Measurements from ENCODE around the gene TIAM2. TPM values are rescaled to one million over a fixed set of nuclear protein-coding genes. Genes with fewer than 3 reads are reported as not detected.
A peak's percentile ranks its signal among the peaks of the same experiment; 100 is the strongest.
"Not testable (repeated sequence)": the region's sequence is repeated elsewhere in the genome, so short reads cannot be mapped to it uniquely, and the experiment has no call there.

TIAM2 gene
- total and polyA plus RNA-seq, 7 experiments from 2014 or later: 0.66 to 11.6 (median 6.0) TPM

- peaks cover 0 to 2% (median 0%) of the 10 kb centered on the region in 5 donors for H3K36me3 Mint-ChIP-seq
- no peak overlapping the region for H3K4me3 Mint-ChIP-seq
- H3K27me3 Mint-ChIP-seq: peaks cover 0 to 14% (median 0%) of the 10 kb centered on the region in 5 donors
- ChIA-PET CTCF (no interaction called here), POLR2A (no interaction called here)
- Histone ChIP-seq H3K27me3 (ENCODE audit: control insufficient read depth in 2 of 2, insufficient read depth in 2 of 2, low read length in 2 of 2) (no peaks in the 10 kb centered on the region), H3K4me1 (ENCODE audit: control insufficient read depth in 2 of 2, insufficient read depth in 2 of 2, low read length in 2 of 2) (no peaks in the 10 kb centered on the region), H3K4me3 (ENCODE audit: low read length) (no peak overlapping the region), H3K36me3 (ENCODE audit: control insufficient read depth in 2 of 3, insufficient read depth in 3 of 3, low read length in 3 of 3) (no peaks in the 10 kb centered on the region), H3K27ac (ENCODE audit: low read depth, low read length) (no peak overlapping the region), H3K9me3 (ENCODE audit: control insufficient read depth in 2 of 3, low read length in 3 of 3) (no peaks in the 10 kb centered on the region)
- no peak overlapping the region for H3K27ac Mint-ChIP-seq
- H3K9me3 Mint-ChIP-seq: no peaks in the 10 kb centered on the region
- ATAC-seq: no peak
- intact Hi-C loops (cut with micrococcal nuclease): no loop called here
- peaks cover 0 to 5% (median 0%) of the 10 kb centered on the region in 7 donors for H3K4me1 Mint-ChIP-seq
- DNase-seq: no peak
These were observed 120.9 kb downstream of the TIAM2 start for GRCh38 chr6:155115893-155116570.

- Mint-ChIP-seq H3K9me3 (no peaks in the 10 kb centered on the region), H3K27ac (no peak overlapping the region), H3K27me3 (peaks cover 0 to 14% (median 0%) of the 10 kb centered on the region in 5 donors), H3K4me1 (peaks cover 0 to 7% (median 0%) of the 10 kb centered on the region in 7 donors), H3K4me3 (no peak overlapping the region), H3K36me3 (peaks cover 0 to 2% (median 0%) of the 10 kb centered on the region in 5 donors)
- Histone ChIP-seq H3K4me1 (ENCODE audit: control insufficient read depth in 2 of 2, insufficient read depth in 2 of 2, low read length in 2 of 2) (no peaks in the 10 kb centered on the region), H3K27me3 (ENCODE audit: control insufficient read depth in 2 of 2, insufficient read depth in 2 of 2, low read length in 2 of 2) (no peaks in the 10 kb centered on the region), H3K36me3 (ENCODE audit: control insufficient read depth in 2 of 3, insufficient read depth in 3 of 3, low read length in 3 of 3) (no peaks in the 10 kb centered on the region), H3K9me3 (ENCODE audit: control insufficient read depth in 2 of 3, low read length in 3 of 3) (no peaks in the 10 kb centered on the region), H3K27ac (ENCODE audit: low read depth, low read length) (no peak overlapping the region), H3K4me3 (ENCODE audit: low read length) (no peak overlapping the region)
- CTCF ChIA-PET: no interaction called here
- intact Hi-C loops (cut with micrococcal nuclease): no loop called here
- ATAC-seq: no peak
- DNase-seq: no peak
- POLR2A ChIA-PET: no interaction called here
These were observed 121.4 kb downstream of the TIAM2 start for GRCh38 chr6:155116571-155116910.

DNA sequence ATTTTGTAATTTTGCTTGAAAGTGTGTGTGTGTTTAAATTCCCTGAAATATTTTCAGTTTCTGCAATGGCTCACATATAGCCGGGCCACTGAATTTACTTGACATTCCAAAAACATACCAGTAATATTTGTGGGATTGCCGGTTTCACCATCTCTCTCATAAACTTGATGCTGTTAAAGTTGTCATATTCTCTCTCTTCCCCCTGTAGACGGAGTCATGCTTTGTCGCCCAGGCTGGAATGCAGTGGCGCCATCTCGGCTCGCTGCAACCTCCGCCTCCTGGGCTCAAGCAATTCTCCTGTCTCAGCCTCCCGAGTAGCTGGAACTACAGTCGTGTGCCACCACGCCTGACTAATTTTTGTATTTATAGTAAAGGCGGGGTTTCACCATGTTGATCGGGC lies 122.1 kb downstream of the TIAM2 start:
- ChIA-PET POLR2A (no interaction called here), CTCF (no interaction called here)
- Histone ChIP-seq H3K4me1 (ENCODE audit: control insufficient read depth in 2 of 2, insufficient read depth in 2 of 2, low read length in 2 of 2) (no peaks in the 10 kb centered on the region), H3K27me3 (ENCODE audit: control insufficient read depth in 2 of 2, insufficient read depth in 2 of 2, low read length in 2 of 2) (no peaks in the 10 kb centered on the region), H3K36me3 (ENCODE audit: control insufficient read depth in 2 of 3, insufficient read depth in 3 of 3, low read length in 3 of 3) (no peaks in the 10 kb centered on the region), H3K27ac (ENCODE audit: low read depth, low read length) (no peak overlapping the region), H3K9me3 (ENCODE audit: control insufficient read depth in 2 of 3, low read length in 3 of 3) (no peaks in the 10 kb centered on the region), H3K4me3 (ENCODE audit: low read length) (no peak overlapping the region)
- no peak overlapping the region for H3K4me3 Mint-ChIP-seq
- peaks cover 0 to 10% (median 0%) of the 10 kb centered on the region in 7 donors for H3K4me1 Mint-ChIP-seq
- no peak for ATAC-seq
- H3K27me3 Mint-ChIP-seq: peaks cover 0 to 17% (median 0%) of the 10 kb centered on the region in 5 donors
- peaks cover 0 to 2% (median 0%) of the 10 kb centered on the region in 5 donors for H3K36me3 Mint-ChIP-seq
- DNase-seq: no peak
- intact Hi-C loops (cut with micrococcal nuclease): no loop called here
- no peak overlapping the region for H3K27ac Mint-ChIP-seq
- H3K9me3 Mint-ChIP-seq: no peaks in the 10 kb centered on the region

DNA sequence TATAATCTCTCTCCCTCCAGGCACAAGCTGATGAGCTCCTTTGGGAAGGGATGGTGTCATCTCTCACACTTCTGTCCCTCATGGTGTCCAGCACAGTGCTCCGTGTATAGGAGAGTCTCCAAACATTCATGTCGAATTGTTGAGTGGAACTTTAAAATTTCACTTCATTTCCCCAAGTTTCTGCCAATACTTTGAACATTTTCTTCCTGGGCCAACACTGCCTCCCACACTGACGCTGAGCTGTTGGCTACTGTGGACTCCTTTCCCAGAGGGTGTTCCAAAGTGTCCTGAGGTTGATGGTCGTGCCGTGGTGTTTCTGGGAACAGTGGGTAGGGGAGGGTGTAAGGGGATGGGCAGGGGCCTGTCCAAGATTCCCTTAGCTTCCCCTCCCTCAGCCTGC lies 122.7 kb downstream of the TIAM2 start:
- H3K4me1 ChIP-seq (ENCODE audit: control insufficient read depth in 2 of 2, insufficient read depth in 2 of 2, low read length in 2 of 2): no peaks in the 10 kb centered on the region
- ATAC-seq (peak; percentile 20), DNase-seq (no peak)
- Mint-ChIP-seq H3K27ac (no peak overlapping the region), H3K36me3 (peaks cover 0 to 2% (median 0%) of the 10 kb centered on the region in 5 donors), H3K9me3 (no peaks in the 10 kb centered on the region), H3K4me1 (peaks cover 0 to 10% (median 0%) of the 10 kb centered on the region in 7 donors), H3K4me3 (no peak overlapping the region), H3K27me3 (peaks cover 0 to 15% (median 0%) of the 10 kb centered on the region in 5 donors)
- H3K27me3 ChIP-seq (ENCODE audit: control insufficient read depth in 2 of 2, insufficient read depth in 2 of 2, low read length in 2 of 2): no peaks in the 10 kb centered on the region
- no peaks in the 10 kb centered on the region for H3K9me3 ChIP-seq (ENCODE audit: control insufficient read depth in 2 of 3, low read length in 3 of 3)
- no peak overlapping the region for H3K4me3 ChIP-seq (ENCODE audit: low read length)
- intact Hi-C loops (cut with micrococcal nuclease): no loop called here
- H3K27ac ChIP-seq (ENCODE audit: low read depth, low read length): no peak overlapping the region
- H3K36me3 ChIP-seq (ENCODE audit: control insufficient read depth in 2 of 3, insufficient read depth in 3 of 3, low read length in 3 of 3): no peaks in the 10 kb centered on the region
- ChIA-PET CTCF (no interaction called here), POLR2A (no interaction called here)

GRCh38 chr6:155119201-155119600 lies 124.1 kb downstream of the TIAM2 start:
- H3K27me3 Mint-ChIP-seq; ATAC-seq; H3K36me3 Mint-ChIP-seq; H3K27ac Mint-ChIP-seq; DNase-seq; H3K9me3 Mint-ChIP-seq; CTCF ChIA-PET; H3K36me3 ChIP-seq (ENCODE audit: control insufficient read depth in 2 of 3, insufficient read depth in 3 of 3, low read length in 3 of 3); H3K27me3 ChIP-seq (ENCODE audit: control insufficient read depth in 2 of 2, insufficient read depth in 2 of 2, low read length in 2 of 2); H3K4me1 ChIP-seq (ENCODE audit: control insufficient read depth in 2 of 2, insufficient read depth in 2 of 2, low read length in 2 of 2); H3K4me3 Mint-ChIP-seq; intact Hi-C loops (cut with micrococcal nuclease); H3K9me3 ChIP-seq (ENCODE audit: control insufficient read depth in 2 of 3, low read length in 3 of 3); H3K4me3 ChIP-seq (ENCODE audit: low read length); H3K27ac ChIP-seq (ENCODE audit: low read depth, low read length); POLR2A ChIA-PET: not testable (repeated sequence)
- H3K4me1 Mint-ChIP-seq: peaks cover 0 to 10% (median 0%) of the 10 kb centered on the region in 7 donors

- peaks cover 0 to 10% (median 0%) of the 10 kb centered on the region in 5 donors for H3K27me3 Mint-ChIP-seq
- H3K36me3 Mint-ChIP-seq: peaks cover 0 to 2% (median 0%) of the 10 kb centered on the region in 5 donors
- no peaks in the 10 kb centered on the region for H3K36me3 ChIP-seq (ENCODE audit: control insufficient read depth in 2 of 3, insufficient read depth in 3 of 3, low read length in 3 of 3)
- ATAC-seq (no peak), DNase-seq (no peak)
- no peaks in the 10 kb centered on the region for H3K9me3 Mint-ChIP-seq
- H3K27ac ChIP-seq (ENCODE audit: low read depth, low read length): no peak overlapping the region
- H3K4me3 Mint-ChIP-seq: no peak overlapping the region
- POLR2A ChIA-PET: no interaction called here
- H3K27me3 ChIP-seq (ENCODE audit: control insufficient read depth in 2 of 2, insufficient read depth in 2 of 2, low read length in 2 of 2): no peaks in the 10 kb centered on the region
- H3K4me1 ChIP-seq (ENCODE audit: control insufficient read depth in 2 of 2, insufficient read depth in 2 of 2, low read length in 2 of 2): no peaks in the 10 kb centered on the region
- H3K9me3 ChIP-seq (ENCODE audit: control insufficient read depth in 2 of 3, low read length in 3 of 3): no peaks in the 10 kb centered on the region
- no peak overlapping the region for H3K4me3 ChIP-seq (ENCODE audit: low read length)
- intact Hi-C loops (cut with micrococcal nuclease): no loop called here
- CTCF ChIA-PET: no interaction called here
- H3K4me1 Mint-ChIP-seq: peaks cover 0 to 10% (median 0%) of the 10 kb centered on the region in 7 donors
- no peak overlapping the region for H3K27ac Mint-ChIP-seq
These were observed 124.9 kb downstream of the TIAM2 start for GRCh38 chr6:155120034-155120433.

DNA sequence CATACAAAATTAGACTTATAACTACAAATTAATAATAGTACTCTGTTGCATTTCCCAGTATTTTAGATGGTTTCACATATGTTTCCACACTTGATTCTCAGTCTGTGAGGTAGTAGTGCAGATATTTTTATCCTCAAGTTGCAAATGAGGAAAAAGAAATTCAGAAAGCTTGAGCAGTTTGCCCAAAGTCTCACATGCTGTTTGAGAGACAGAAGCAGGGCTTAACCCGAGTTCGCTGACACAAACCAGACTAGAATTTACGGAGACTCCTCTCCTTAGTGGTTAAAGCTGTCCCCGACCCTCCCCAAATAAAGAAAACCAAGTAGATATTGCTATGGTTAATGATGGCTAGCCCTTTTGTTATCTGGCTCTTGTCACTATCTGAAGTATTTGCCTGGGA lies 126.2 kb downstream of the TIAM2 start:
- Mint-ChIP-seq H3K4me3 (no peak overlapping the region), H3K27ac (peak overlapping the region in 1 of 9 donors; percentile 27), H3K36me3 (peaks cover 0 to 3% (median 0%) of the 10 kb centered on the region in 5 donors), H3K27me3 (peaks cover 0 to 10% (median 0%) of the 10 kb centered on the region in 5 donors), H3K4me1 (peaks cover 0 to 14% (median 0%) of the 10 kb centered on the region in 7 donors), H3K9me3 (no peaks in the 10 kb centered on the region)
- H3K36me3 ChIP-seq (ENCODE audit: control insufficient read depth in 2 of 3, insufficient read depth in 3 of 3, low read length in 3 of 3): no peaks in the 10 kb centered on the region
- H3K9me3 ChIP-seq (ENCODE audit: control insufficient read depth in 2 of 3, low read length in 3 of 3): no peaks in the 10 kb centered on the region
- no peak overlapping the region for H3K4me3 ChIP-seq (ENCODE audit: low read length)
- H3K27me3 ChIP-seq (ENCODE audit: control insufficient read depth in 2 of 2, insufficient read depth in 2 of 2, low read length in 2 of 2): no peaks in the 10 kb centered on the region
- POLR2A ChIA-PET: no interaction called here
- no peak overlapping the region for H3K27ac ChIP-seq (ENCODE audit: low read depth, low read length)
- DNase-seq (no peak), ATAC-seq (no peak)
- intact Hi-C loops (cut with micrococcal nuclease): no loop called here
- H3K4me1 ChIP-seq (ENCODE audit: control insufficient read depth in 2 of 2, insufficient read depth in 2 of 2, low read length in 2 of 2): no peaks in the 10 kb centered on the region
- CTCF ChIA-PET: no interaction called here
